Activated CD8-positive, alpha-beta T cell treated with anti-CD3 and anti-CD28 coated beads for 36 hours (primary cell): ENCODE results near the gene RHBDD1. TPM values are rescaled to one million over a fixed set of nuclear protein-coding genes. Genes with fewer than 3 reads are reported as not detected.

Source experiments
- ATAC-seq: fragments of 200-7000 bp; cut with Tn5 transposase; one replicate; pipeline ENCODE4 v1.10.0; 2021; ENCODE audit warnings: mild to moderate bottlenecking, moderate library complexity
- CTCF ChIA-PET: fragments of 350-600 bp; sonication (Branson Sonifier 250); formaldehyde crosslinking; loops from one replicate; lab custom pipeline; 2021; ENCODE audit warnings: antibody characterized with exemption; lab: Charles Lee
- POLR2A ChIA-PET: fragments of 350-600 bp; sonication (Branson Sonifier 250); formaldehyde crosslinking; loops from one replicate; lab custom pipeline; 2021; ENCODE audit warnings: antibody characterized with exemption; lab: Charles Lee
- DNase-seq: peaks from one replicate; pipeline ENCODE4 v3.0.0-alpha.2; 2020
- H3K27ac Mint-ChIP-seq: one replicate; pipeline ENCODE4 v1.8.0; 2021; ENCODE audit warnings: mild to moderate bottlenecking, mixed read lengths
- H3K27me3 Mint-ChIP-seq: one replicate; pipeline ENCODE4 v1.8.0; 2021; ENCODE audit warnings: mixed read lengths
- H3K36me3 Mint-ChIP-seq: one replicate; pipeline ENCODE4 v1.8.0; 2021; ENCODE audit warnings: low read depth, mixed read lengths
- H3K4me1 Mint-ChIP-seq: one replicate; pipeline ENCODE4 v1.8.0; 2021; ENCODE audit warnings: low read depth, mixed read lengths
- H3K4me3 Mint-ChIP-seq: one replicate; pipeline ENCODE4 v1.8.0; 2021; ENCODE audit warnings: mild to moderate bottlenecking, moderate library complexity, mixed read lengths
- H3K9me3 Mint-ChIP-seq: one replicate; pipeline ENCODE4 v1.8.0; 2021; ENCODE audit warnings: mixed read lengths
- intact Hi-C: fragments of 100-400 bp; cut with micrococcal nuclease; formaldehyde crosslinking; loops from one replicate; pipeline ENCODE4 v1.10.0; 2022
- total RNA-seq, 2 experiments: library from RNA; stranded (reverse); gene quantifications; one replicate each; pipeline ENCODE4 v1.2.3, GENCODE V29; 2021
- TF ChIP-seq, protein P1 (sequence below): fragments of 200-600 bp; IDR thresholded peaks from one replicate; pipeline ENCODE4 v1.8.0; 2022; ENCODE audit warnings: antibody characterized with exemption, mild to moderate bottlenecking

RHBDD1 gene
- total RNA-seq, 2 experiments from 2014 or later = 34.3 to 35.9 TPM

GRCh38 chr2:226798422-226799210 lies 37.2 kb upstream of the RHBDD1 start:
- H3K4me1 Mint-ChIP-seq = peaks cover 51% of the 10 kb centered on the region
- intact Hi-C loops = no loop called here

GRCh38 chr2:226799211-226799975 lies 36.5 kb upstream of the RHBDD1 start, which contains the start of gene IRS1:
TSS of gene IRS1 (minus strand) at chr2:226799820. CDS start at chr2:226798738, 1,082 bp downstream.
- POLR2A ChIA-PET = interaction anchor here (0.8 to 1.9 kb wide), 3 partner anchors 36 to 1170 kb away, joined by 3 to 12 read pairs (median 11); partner anchors contain the start of gene RHBDD1
- Mint-ChIP-seq H3K9me3 (no peaks in the 10 kb centered on the region), H3K27me3 (peaks cover under 1% of the 10 kb centered on the region), H3K27ac (peak within 1 kb of the TSS; percentile 80), H3K4me3 (peak within 1 kb of the TSS; percentile 84), H3K4me1 (peaks cover 45% of the 10 kb centered on the region), H3K36me3 (peaks cover 12% of the 10 kb centered on the region)
- TF ChIP-seq, protein P1, sequence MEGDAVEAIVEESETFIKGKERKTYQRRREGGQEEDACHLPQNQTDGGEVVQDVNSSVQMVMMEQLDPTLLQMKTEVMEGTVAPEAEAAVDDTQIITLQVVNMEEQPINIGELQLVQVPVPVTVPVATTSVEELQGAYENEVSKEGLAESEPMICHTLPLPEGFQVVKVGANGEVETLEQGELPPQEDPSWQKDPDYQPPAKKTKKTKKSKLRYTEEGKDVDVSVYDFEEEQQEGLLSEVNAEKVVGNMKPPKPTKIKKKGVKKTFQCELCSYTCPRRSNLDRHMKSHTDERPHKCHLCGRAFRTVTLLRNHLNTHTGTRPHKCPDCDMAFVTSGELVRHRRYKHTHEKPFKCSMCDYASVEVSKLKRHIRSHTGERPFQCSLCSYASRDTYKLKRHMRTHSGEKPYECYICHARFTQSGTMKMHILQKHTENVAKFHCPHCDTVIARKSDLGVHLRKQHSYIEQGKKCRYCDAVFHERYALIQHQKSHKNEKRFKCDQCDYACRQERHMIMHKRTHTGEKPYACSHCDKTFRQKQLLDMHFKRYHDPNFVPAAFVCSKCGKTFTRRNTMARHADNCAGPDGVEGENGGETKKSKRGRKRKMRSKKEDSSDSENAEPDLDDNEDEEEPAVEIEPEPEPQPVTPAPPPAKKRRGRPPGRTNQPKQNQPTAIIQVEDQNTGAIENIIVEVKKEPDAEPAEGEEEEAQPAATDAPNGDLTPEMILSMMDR = no peak
- CTCF ChIA-PET = interaction anchor here (0.7 to 4.5 kb wide), 22 partner anchors 10 to 810 kb away, joined by 3 to 37 read pairs (median 3); partner anchors contain the start of gene RHBDD1
- intact Hi-C loops = no loop called here
- DNase-seq (peak; percentile 71), ATAC-seq (peak; percentile 65)

More at GRCh38 chr2:226798422-226799210, 37.2 kb upstream of the RHBDD1 start:
- CTCF ChIA-PET = interaction anchor here (0.7 to 3.7 kb wide), 14 partner anchors 9 to 809 kb away, joined by 3 to 29 read pairs (median 3); partner anchors contain the start of gene RHBDD1
- peak overlapping the region; percentile 84 for H3K4me3 Mint-ChIP-seq
- TF ChIP-seq, protein P1 = no peak
- H3K36me3 Mint-ChIP-seq = peaks cover 12% of the 10 kb centered on the region
- ATAC-seq = peak; percentile 11
- POLR2A ChIA-PET = interaction anchor here (1.1 to 1.9 kb wide), 2 partner anchors 10 to 36 kb away, joined by 3 to 12 read pairs; partner anchors contain the start of gene RHBDD1
- H3K27ac Mint-ChIP-seq = peak overlapping the region; percentile 78
- peak; percentile 73 for DNase-seq
- no peaks in the 10 kb centered on the region for H3K9me3 Mint-ChIP-seq
- H3K27me3 Mint-ChIP-seq = no peaks in the 10 kb centered on the region

DNA sequence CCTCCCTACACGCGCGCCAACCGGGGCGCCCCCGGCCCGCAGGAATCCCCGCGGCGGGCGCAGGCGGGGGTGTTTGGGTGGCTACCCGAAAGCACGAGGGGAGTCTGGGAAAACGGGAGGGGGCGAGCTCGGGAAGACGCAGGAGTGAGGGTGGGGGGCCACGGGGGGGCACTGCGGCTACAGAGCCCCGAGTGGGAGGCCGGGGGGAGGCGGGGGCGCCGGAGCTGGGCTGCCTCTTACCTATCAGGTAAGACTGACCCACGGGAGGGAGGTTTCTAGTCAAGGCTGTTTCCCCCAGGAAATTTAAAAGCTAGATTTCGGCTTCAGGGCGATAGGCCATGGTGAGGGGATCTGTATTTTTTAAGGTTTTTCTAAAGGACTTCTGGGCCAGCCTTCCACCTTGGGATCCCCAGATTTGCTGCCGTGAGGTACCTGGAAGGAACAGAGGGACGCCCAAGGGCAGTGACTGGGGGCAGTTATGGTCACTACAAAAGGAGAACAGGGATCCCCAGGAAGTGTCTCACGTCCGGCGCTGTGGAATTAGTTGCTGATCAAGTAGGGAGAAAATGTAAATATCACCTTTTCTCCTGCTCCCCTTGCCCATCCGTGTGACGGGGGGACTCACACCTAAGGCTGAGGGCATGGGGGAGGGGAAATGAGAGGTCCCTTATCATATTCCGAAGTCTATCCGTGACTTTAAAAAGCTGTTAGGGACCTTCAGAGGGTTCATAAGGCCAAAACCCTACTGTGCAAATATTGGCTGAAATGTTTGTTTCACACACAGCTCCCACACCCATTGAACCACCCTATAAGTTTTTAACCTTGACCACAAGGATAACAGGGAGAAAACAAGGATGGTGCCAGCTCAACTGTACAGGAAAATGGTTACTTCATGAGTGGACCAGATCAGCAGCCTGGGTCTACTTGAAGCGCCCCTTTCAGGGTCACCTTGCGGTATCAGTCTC lies 35.6 kb upstream of the RHBDD1 start:
- DNase-seq (peak; percentile 24), ATAC-seq (no peak)
- Mint-ChIP-seq H3K9me3 (no peaks in the 10 kb centered on the region), H3K4me3 (peak overlapping the region; percentile 84), H3K27ac (peak overlapping the region; percentile 79), H3K36me3 (peaks cover 12% of the 10 kb centered on the region), H3K4me1 (peaks cover 36% of the 10 kb centered on the region), H3K27me3 (peaks cover 3% of the 10 kb centered on the region)
- intact Hi-C loops = loop anchor here (5.0 kb wide), 5 partner anchors 37 to 1133 kb away; partner anchors contain the start of gene RHBDD1
- CTCF ChIA-PET = interaction anchor here (0.7 to 4.5 kb wide), 16 partner anchors 11 to 585 kb away, joined by 3 to 37 read pairs (median 3); partner anchors contain the start of gene RHBDD1
- TF ChIP-seq, protein P1 = peak; percentile 52
- POLR2A ChIA-PET = interaction anchor here (0.8 to 1.3 kb wide), 3 partner anchors 9 to 1171 kb away, joined by 3 to 11 read pairs (median 6); partner anchors contain the start of gene RHBDD1
